Loucy (cell line): ENCODE measurements around the gene KIF14.

Source experiments
- H2AFZ ChIP-seq: fragments of 200-600 bp; sonication (generic); 2 replicates; pipeline ENCODE4 v1.6.0; 2016; ENCODE audit warnings: antibody characterized with exemption, mild to moderate bottlenecking, low read length, moderate library complexity
- H3F3A ChIP-seq: fragments of 200-600 bp; 2 replicates; pipeline ENCODE4 v1.6.0; 2016; ENCODE audit warnings: antibody characterized with exemption, low read depth, mild to moderate bottlenecking
- H3K27me3 ChIP-seq: fragments of 200-600 bp; sonication (generic); 2 replicates; pipeline ENCODE4 v1.6.1; 2014; ENCODE audit warnings: low read length, mild to moderate bottlenecking; ENCODE audit not compliant: insufficient read depth, poor library complexity, severe bottlenecking
- H3K36me3 ChIP-seq: fragments of 200-600 bp; sonication (generic); 2 replicates; pipeline ENCODE4 v1.6.1; 2016; ENCODE audit warnings: low read length; ENCODE audit not compliant: insufficient read depth
- H3K4me1 ChIP-seq: fragments of 200-600 bp; sonication (generic); 2 replicates; pipeline ENCODE4 v1.5.1; 2014; ENCODE audit warnings: low read length, mild to moderate bottlenecking; ENCODE audit not compliant: insufficient read depth, poor library complexity, severe bottlenecking
- H3K4me2 ChIP-seq: fragments of 200-600 bp; sonication (generic); 2 replicates; pipeline ENCODE4 v1.6.0; 2014; ENCODE audit warnings: antibody characterized with exemption, low read length, low read depth, mild to moderate bottlenecking; ENCODE audit not compliant: poor library complexity, severe bottlenecking
- H3K4me3 ChIP-seq: fragments of 200-600 bp; sonication (generic); 2 replicates; pipeline ENCODE4 v1.5.1; 2014; ENCODE audit warnings: low read length, mild to moderate bottlenecking, mixed read lengths; ENCODE audit not compliant: poor library complexity, severe bottlenecking
- H3K79me2 ChIP-seq: fragments of 200-600 bp; sonication (generic); 2 replicates; pipeline ENCODE4 v1.6.1; 2014; ENCODE audit warnings: low read length; ENCODE audit not compliant: insufficient read depth
- H3K9ac ChIP-seq: fragments of 200-600 bp; sonication (generic); 2 replicates; pipeline ENCODE4 v1.6.0; 2014; ENCODE audit warnings: mild to moderate bottlenecking, low read depth, low read length, moderate library complexity; ENCODE audit not compliant: poor library complexity, severe bottlenecking
- H3K9me2 ChIP-seq: fragments of 200-600 bp; sonication (generic); replicated peaks from 2 replicates; pipeline ENCODE4 v1.6.1; 2016; ENCODE audit warnings: low read depth, low read length, mixed read lengths
- H3K9me3 ChIP-seq: fragments of 200-600 bp; sonication (generic); 2 replicates; pipeline ENCODE4 v1.6.1; 2014; ENCODE audit warnings: mild to moderate bottlenecking, antibody characterized with exemption, low read length, low read depth; ENCODE audit not compliant: insufficient read depth
- H4K20me1 ChIP-seq: fragments of 200-600 bp; sonication (generic); 2 replicates; pipeline ENCODE4 v1.6.0; 2014; ENCODE audit warnings: antibody characterized with exemption, low read length, mild to moderate bottlenecking; ENCODE audit not compliant: insufficient read depth, poor library complexity, severe bottlenecking
- CTCF ChIP-seq: fragments of 200-600 bp; sonication (generic); conservative IDR thresholded peaks from 2 replicates; pipeline ENCODE4 v1.5.1; 2014; ENCODE audit warnings: mild to moderate bottlenecking, antibody characterized with exemption, low read length
- EZH2phosphoT487 ChIP-seq: fragments of 200-600 bp; IDR thresholded peaks from 2 replicates; pipeline ENCODE4 v1.6.1; 2018; ENCODE audit warnings: antibody characterized with exemption, mild to moderate bottlenecking, moderate library complexity, borderline replicate concordance

KIF14 gene

GRCh38 chr1:200626853-200627534 is 6.4 kb upstream of the KIF14 start:
- Histone ChIP-seq H3K9ac (no peak overlapping the region), H2AFZ (no peak overlapping the region)

GRCh38 chr1:200625381-200625824 is 4.9 kb upstream of the KIF14 start:
- Histone ChIP-seq H4K20me1 (no peaks in the 10 kb centered on the region), H3K4me3 (no peak overlapping the region), H3K79me2 (peaks cover 2% of the 10 kb centered on the region), H3K9me3 (no peaks in the 10 kb centered on the region), H3K9ac (no peak overlapping the region), H3F3A (peaks cover 3% of the 10 kb centered on the region; the same call in 1 of the 2 replicates), H3K9me2 (no peaks in the 10 kb centered on the region), H3K27me3 (no peaks in the 10 kb centered on the region), H3K4me2 (no peak overlapping the region), H2AFZ (peak overlapping the region; percentile 53; the same call in 1 of the 2 replicates), H3K4me1 (peaks cover 18% of the 10 kb centered on the region), H3K36me3 (no peaks in the 10 kb centered on the region)
- TF ChIP-seq EZH2phosphoT487 (no peak), CTCF (no peak)

More at GRCh38 chr1:200626853-200627534, 6.4 kb upstream of the KIF14 start:
- Histone ChIP-seq H3K4me1 (peaks cover 18% of the 10 kb centered on the region), H3K79me2 (no peaks in the 10 kb centered on the region), H3K4me3 (no peak overlapping the region), H3K9me2 (no peaks in the 10 kb centered on the region), H4K20me1 (no peaks in the 10 kb centered on the region), H3F3A (peaks cover 3% of the 10 kb centered on the region; the same call in 1 of the 2 replicates), H3K27me3 (no peaks in the 10 kb centered on the region), H3K36me3 (no peaks in the 10 kb centered on the region), H3K4me2 (no peak overlapping the region), H3K9me3 (no peaks in the 10 kb centered on the region)
- no peak for TF ChIP-seq EZH2phosphoT487
- TF ChIP-seq CTCF: no peak

GRCh38 chr1:200624679-200625335 is 4.3 kb upstream of the KIF14 start:
- H3F3A ChIP-seq: peaks cover 3% of the 10 kb centered on the region; the same call in 1 of the 2 replicates
- H3K4me2 ChIP-seq: no peak overlapping the region
- no peaks in the 10 kb centered on the region for H3K9me3 ChIP-seq
- no peaks in the 10 kb centered on the region for H3K9me2 ChIP-seq
- peaks cover 18% of the 10 kb centered on the region for H3K4me1 ChIP-seq
- H3K36me3 ChIP-seq: no peaks in the 10 kb centered on the region
- peak overlapping the region; percentile 54; the same call in 1 of the 2 replicates for H2AFZ ChIP-seq
- no peaks in the 10 kb centered on the region for H4K20me1 ChIP-seq
- peaks cover 8% of the 10 kb centered on the region for H3K79me2 ChIP-seq
- H3K27me3 ChIP-seq: no peaks in the 10 kb centered on the region
- no peak for TF ChIP-seq CTCF
- TF ChIP-seq EZH2phosphoT487: no peak
- H3K9ac ChIP-seq: no peak overlapping the region
- no peak overlapping the region for H3K4me3 ChIP-seq
